Measurements from ENCODE around the gene TBC1D22A. TPM values are rescaled to one million over a fixed set of nuclear protein-coding genes. Genes with fewer than 3 reads are reported as not detected.

Gene TBC1D22A
- polyA plus RNA-seq, 1 donor (not counting 4 experiments of a cell fraction or from before 2014, with no cell fraction given) = 20.9 TPM

GRCh38 chr22:47155131-47155885, 392.9 kb downstream of the TBC1D22A start:
- Histone ChIP-seq H3K27ac (ENCODE audit: control insufficient read depth, insufficient read depth, low read length) (no peak overlapping the region), H4K20me1 (ENCODE audit: control insufficient read depth, extremely low read depth, insufficient read depth, low read length) (no peaks in the 10 kb centered on the region), H3K4me3 (ENCODE audit: control insufficient read depth in 2 of 3, extremely low read depth in 1 of 3, insufficient read depth in 2 of 3, low read depth in 1 of 3, low read length in 3 of 3) (no peak overlapping the region), H3K9me1 (ENCODE audit: control insufficient read depth, extremely low read depth, insufficient read depth, low read length) (no peaks in the 10 kb centered on the region), H3K4me2 (ENCODE audit: control insufficient read depth, extremely low read depth, insufficient read depth, low read depth, low read length) (no peak overlapping the region), H3K9me3 (ENCODE audit: control insufficient read depth, low read depth, low read length) (no peaks in the 10 kb centered on the region), H3K4me1 (ENCODE audit: control insufficient read depth, extremely low read depth, insufficient read depth, low read length) (no peaks in the 10 kb centered on the region), H3K79me2 (ENCODE audit: control insufficient read depth, insufficient read depth, low read length) (no peaks in the 10 kb centered on the region), H3K36me3 (ENCODE audit: control insufficient read depth in 2 of 2, extremely low read depth in 1 of 2, insufficient read depth in 2 of 2, low read length in 2 of 2) (peaks cover 2 to 3% of the 10 kb centered on the region in 2 experiments), H2AFZ (ENCODE audit: control insufficient read depth, low read length) (no peak overlapping the region), H3K27me3 (ENCODE audit: control insufficient read depth, extremely low read depth, insufficient read depth, low read length) (no peaks in the 10 kb centered on the region), H3K9ac (ENCODE audit: control insufficient read depth, extremely low read depth, insufficient read depth, low read length) (no peak overlapping the region)
- FAIRE-seq (no peak), DNase-seq (ENCODE audit: low read depth, low spot score) (no peak)
- TF ChIP-seq CTCF (optimal IDR thresholded peaks at IDR 0.05 in 1 of 3, IDR thresholded peaks at IDR 0.05 in 1 of 3, conservative IDR thresholded peaks at IDR 0.05 in 1 of 3; ENCODE audit: extremely low read depth in 1 of 3, insufficient read depth in 2 of 3, low read length in 3 of 3) (no peak), EZH2 (IDR thresholded peaks at IDR 0.05; ENCODE audit: low read length) (no peak)
- dilution Hi-C loops (cut with MboI; ENCODE audit: extremely low pct_ligation_motif_present, low sequenced_read_pairs) = no loop called here

GRCh38 chr22:47155912-47156311, 393.5 kb downstream of the TBC1D22A start:
- Histone ChIP-seq H3K4me1 (ENCODE audit: control insufficient read depth, extremely low read depth, insufficient read depth, low read length) (no peaks in the 10 kb centered on the region), H3K9me3 (ENCODE audit: control insufficient read depth, low read depth, low read length) (no peaks in the 10 kb centered on the region), H3K4me3 (ENCODE audit: control insufficient read depth in 2 of 3, extremely low read depth in 1 of 3, insufficient read depth in 2 of 3, low read depth in 1 of 3, low read length in 3 of 3) (no peak overlapping the region), H2AFZ (ENCODE audit: control insufficient read depth, low read length) (no peak overlapping the region), H3K4me2 (ENCODE audit: control insufficient read depth, extremely low read depth, insufficient read depth, low read depth, low read length) (no peak overlapping the region), H3K9ac (ENCODE audit: control insufficient read depth, extremely low read depth, insufficient read depth, low read length) (no peak overlapping the region), H3K79me2 (ENCODE audit: control insufficient read depth, insufficient read depth, low read length) (no peaks in the 10 kb centered on the region), H3K9me1 (ENCODE audit: control insufficient read depth, extremely low read depth, insufficient read depth, low read length) (no peaks in the 10 kb centered on the region), H3K36me3 (ENCODE audit: control insufficient read depth in 2 of 2, extremely low read depth in 1 of 2, insufficient read depth in 2 of 2, low read length in 2 of 2) (peaks cover 2 to 3% of the 10 kb centered on the region in 2 experiments), H3K27ac (ENCODE audit: control insufficient read depth, insufficient read depth, low read length) (no peak overlapping the region), H3K27me3 (ENCODE audit: control insufficient read depth, extremely low read depth, insufficient read depth, low read length) (no peaks in the 10 kb centered on the region), H4K20me1 (ENCODE audit: control insufficient read depth, extremely low read depth, insufficient read depth, low read length) (no peaks in the 10 kb centered on the region)
- TF ChIP-seq EZH2 (IDR thresholded peaks at IDR 0.05; ENCODE audit: low read length) (no peak), CTCF (optimal IDR thresholded peaks at IDR 0.05 in 1 of 3, IDR thresholded peaks at IDR 0.05 in 1 of 3, conservative IDR thresholded peaks at IDR 0.05 in 1 of 3; ENCODE audit: extremely low read depth in 1 of 3, insufficient read depth in 2 of 3, low read length in 3 of 3) (no peak)
- no peak for FAIRE-seq
- dilution Hi-C loops (cut with MboI; ENCODE audit: extremely low pct_ligation_motif_present, low sequenced_read_pairs) = no loop called here
- DNase-seq (ENCODE audit: low read depth, low spot score) = no peak

Measured in keratinocyte (primary cell).